GM10266 (cell line): ENCODE results near the gene COL5A2.
A peak's percentile ranks its signal among the peaks of the same experiment; 100 is the strongest.

Source experiments
- DNase-seq: peaks from one replicate; pipeline ENCODE4 v3.0.0; 2012; ENCODE audit errors: extremely low spot score
- CTCF ChIP-seq: IDR thresholded peaks from 2 replicates; pipeline ENCODE4 v1.5.1; 2012; ENCODE audit warnings: mild to moderate bottlenecking, low read depth; ENCODE audit not compliant: control insufficient read depth, insufficient read depth; ENCODE audit errors: missing control alignments

COL5A2 gene

GRCh38 chr2:189048189-189048588, 131.4 kb downstream of the COL5A2 start:
- no peak for TF ChIP-seq CTCF
- no peak for DNase-seq

- no peak for DNase-seq
- no peak for TF ChIP-seq CTCF
These were observed 132.2 kb downstream of the COL5A2 start for GRCh38 chr2:189047171-189047888.

GRCh38 chr2:189046320-189046719, 133.2 kb downstream of the COL5A2 start:
- TF ChIP-seq CTCF, result no peak
- DNase-seq, result no peak

- TF ChIP-seq CTCF, result no peak
These were observed 133.7 kb downstream of the COL5A2 start for GRCh38 chr2:189045836-189046235.

GRCh38 chr2:189037518-189037917, 142.0 kb downstream of the COL5A2 start:
- DNase-seq, result no peak
- TF ChIP-seq CTCF, result no peak

More at GRCh38 chr2:189045836-189046235, 133.7 kb downstream of the COL5A2 start:
- DNase-seq, result no peak

GRCh38 chr2:189024901-189025618, 154.5 kb downstream of the COL5A2 start:
- TF ChIP-seq CTCF, result peak; percentile 8
- no peak for DNase-seq

- no peak for TF ChIP-seq CTCF
- DNase-seq, result no peak
These were observed 157.1 kb downstream of the COL5A2 start for GRCh38 chr2:189022492-189022891.
